Right lobe of liver (tissue), 6 donors: ENCODE measurements around the gene RB1. TPM values are rescaled to one million over a fixed set of nuclear protein-coding genes. Genes with fewer than 3 reads are reported as not detected.

Experiments
- ATAC-seq, 4 donors: fragments of 200-7000 bp; cut with Tn5 transposase; one replicate each; pipeline ENCODE4 v1.9.1; 2020; ENCODE audit warnings: mild to moderate bottlenecking in 4 of 4, moderate library complexity in 4 of 4
- DNase-seq, 3 donors: peaks; one replicate each; pipeline ENCODE4 v3.0.0-alpha.2; 2020
- H3K27ac ChIP-seq, 3 donors: fragments of 200-600 bp; one replicate each; pipeline ENCODE4 v1.8.0; 2022
- H3K27me3 ChIP-seq, 2 donors: fragments of 200-600 bp; one replicate each; pipeline ENCODE4 v1.8.0; 2022
- H3K36me3 ChIP-seq, 4 donors: fragments of 200-600 bp; sonication (generic) in 1 of 4; one replicate each; pipeline versions ENCODE4 v1.5.1 to v1.8.0; 2017 to 2022; ENCODE audit warnings: control low read depth in 1 of 4
- H3K4me1 ChIP-seq, 4 donors: fragments of 200-600 bp; sonication (generic) in 1 of 4; one replicate each; pipeline versions ENCODE4 v1.5.1 to v1.8.0; 2017 to 2022; ENCODE audit warnings: control low read depth in 1 of 4
- H3K4me3 ChIP-seq, 3 donors: fragments of 200-600 bp; one replicate each; pipeline ENCODE4 v1.8.0; 2022
- H3K9me3 ChIP-seq, 4 donors: fragments of 200-600 bp; sonication (generic) in 1 of 4; one replicate each; pipeline versions ENCODE4 v1.5.1 to v1.8.0; 2017 to 2022; ENCODE audit warnings: control low read depth in 1 of 4
- CTCF ChIP-seq, 4 donors: fragments of 200-600 bp in 3 of 4; fragments of 450-650 bp in 1 of 4; IDR thresholded peaks; one replicate each; pipeline versions ENCODE4 v1.5.1 to v1.8.0; 2016 to 2022; ENCODE audit warnings: antibody characterized with exemption in 4 of 4, mild to moderate bottlenecking in 2 of 4
- POLR2A ChIP-seq: fragments of 450-650 bp; IDR thresholded peaks from one replicate; pipeline ENCODE4 v1.6.1; 2017; ENCODE audit warnings: antibody characterized with exemption, mild to moderate bottlenecking
- WGBS: methylation state at CpG from one replicate; pipeline ENCODE4 v1.1.6; 2018; ENCODE audit warnings: low coverage, low lambda C conversion rate; ENCODE audit not compliant: insufficient coverage; ENCODE audit errors: missing lambda C conversion rate; 5-methylcytosine and 5-hydroxymethylcytosine counted together
- intact Hi-C, 2 donors: fragments of 100-400 bp; cut with DNase I; formaldehyde crosslinking; loops; one replicate each; pipeline versions ENCODE4 v1.11.2 to v1.14.1; 2022
- total RNA-seq, 6 experiments: library from RNA; depleted of rRNA in 2 of 6; stranded (reverse); fragments of >200 nt in 2 of 6; fragmentation: NEBNext Ultra II Directional in 3 of 6; extraction: Animal tissue kit (Norgen Biotek cat#: 25700) in 3 of 6; gene quantifications; one replicate each; pipeline versions ENCODE4 v1.1.0 to v1.2.4, GENCODE V29; 2016 to 2023
- donor health status: DM: no; HTN: yes; CAD: no.
- donor health status: DM: no; HTN: no; CAD: no.
- donor health status: DM: no; HTN: no; CAD: no.
- donor health status: DM: no; HTN: yes; CAD: no.
- donor health status: DM: no; HTN: yes; CAD: no.

Gene RB1
- total RNA-seq, 6 experiments from 2014 or later, result 6.2 to 19.4 (median 12.3) TPM

DNA sequence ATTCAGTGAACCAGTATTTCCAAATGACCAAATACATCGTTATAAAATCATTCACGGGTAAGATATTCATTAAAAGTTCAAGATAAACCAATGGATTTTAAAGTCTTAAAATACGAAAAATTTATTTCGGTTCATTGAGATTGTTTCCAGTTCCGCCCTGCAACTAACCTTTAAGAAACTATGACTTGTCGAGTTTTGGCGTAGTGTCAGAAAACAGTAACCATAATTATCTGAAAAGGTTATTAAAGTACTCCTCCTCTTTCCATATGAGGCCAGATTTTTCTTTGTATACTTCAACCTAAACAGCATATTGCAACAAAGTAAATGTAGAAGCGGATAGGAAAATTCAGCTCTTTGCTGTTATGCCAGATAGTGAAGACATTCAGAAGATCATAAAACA lies 83.3 kb downstream of the RB1 start:
- Histone ChIP-seq H3K27me3 (no peaks in the 10 kb centered on the region), H3K4me3 (no peak overlapping the region), H3K36me3 (no peaks in the 10 kb centered on the region), H3K9me3 (no peaks in the 10 kb centered on the region), H3K4me1 (no peaks in the 10 kb centered on the region), H3K27ac (no peak overlapping the region)
- TF ChIP-seq POLR2A, result no peak
- no peak for TF ChIP-seq CTCF (IDR thresholded peaks at IDR 0.05)
- DNase-seq (no peak), ATAC-seq (no peak)
- intact Hi-C loops, result no loop called here
- WGBS, result 91% methylated on average over 8 of the region's 8 CpGs

- Histone ChIP-seq H3K4me3 (no peak overlapping the region), H3K4me1 (no peaks in the 10 kb centered on the region), H3K27me3 (no peaks in the 10 kb centered on the region), H3K27ac (no peak overlapping the region), H3K36me3 (no peaks in the 10 kb centered on the region), H3K9me3 (no peaks in the 10 kb centered on the region)
- intact Hi-C loops, result no loop called here
- DNase-seq, result no peak
- TF ChIP-seq POLR2A (no peak), CTCF (IDR thresholded peaks at IDR 0.05) (no peak)
- 93% methylated on average over 3 of the region's 3 CpGs for WGBS
- ATAC-seq, result no peak
These were observed 87.7 kb downstream of the RB1 start for GRCh38 chr13:48391257-48391656.

DNA sequence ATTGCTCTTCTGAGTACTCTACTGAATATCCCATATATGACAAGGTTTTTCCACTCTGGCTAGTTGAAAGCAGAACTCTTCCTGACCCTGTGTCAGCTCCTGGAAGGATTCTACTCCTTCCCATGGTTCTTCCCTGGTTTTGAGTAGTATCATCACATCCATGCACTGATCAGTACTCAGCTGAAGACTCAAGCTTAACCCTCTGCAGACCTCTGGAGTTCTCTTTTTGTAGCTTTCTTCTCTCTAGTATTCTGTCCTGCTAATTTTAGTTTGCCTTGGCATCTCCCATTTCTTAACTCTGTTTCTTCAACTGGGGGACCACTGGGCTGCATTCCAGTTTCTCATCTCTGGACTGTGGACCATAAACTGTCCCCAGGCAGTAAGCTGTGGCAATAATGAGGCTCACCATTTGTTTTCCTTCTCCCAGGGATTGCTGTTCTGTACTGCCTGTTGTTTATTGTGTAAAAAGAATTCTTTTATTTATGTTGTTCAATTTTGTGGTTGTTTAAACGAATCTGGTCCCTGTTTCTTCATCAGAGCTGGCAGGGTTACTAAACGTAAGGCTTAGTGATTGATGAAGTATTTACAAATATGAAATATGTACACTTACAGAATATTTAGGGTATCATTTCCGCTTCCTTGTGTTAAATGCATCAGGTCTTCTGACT lies 89.6 kb downstream of the RB1 start:
- Histone ChIP-seq H3K4me1 (no peaks in the 10 kb centered on the region), H3K9me3 (no peaks in the 10 kb centered on the region), H3K4me3 (no peak overlapping the region), H3K36me3 (no peaks in the 10 kb centered on the region), H3K27ac (no peak overlapping the region), H3K27me3 (no peaks in the 10 kb centered on the region)
- ATAC-seq, result no peak
- intact Hi-C loops, result no loop called here
- no peak for DNase-seq
- no peak for TF ChIP-seq CTCF (IDR thresholded peaks at IDR 0.05)
- no peak for TF ChIP-seq POLR2A
- 83% methylated on average over 3 of the region's 3 CpGs for WGBS

- H3K36me3 ChIP-seq, result no peaks in the 10 kb centered on the region
- DNase-seq (no peak), ATAC-seq (no peak)
- no peak for TF ChIP-seq POLR2A
- TF ChIP-seq CTCF (IDR thresholded peaks at IDR 0.05), result no peak
- no peaks in the 10 kb centered on the region for H3K27me3 ChIP-seq
- no peaks in the 10 kb centered on the region for H3K4me1 ChIP-seq
- H3K9me3 ChIP-seq, result no peaks in the 10 kb centered on the region
- H3K27ac ChIP-seq, result no peak overlapping the region
- WGBS, result 100% methylated on average over 2 of the region's 2 CpGs
- H3K4me3 ChIP-seq, result no peak overlapping the region
- intact Hi-C loops, result no loop called here
These were observed 90.1 kb downstream of the RB1 start for GRCh38 chr13:48393698-48394085.

DNA sequence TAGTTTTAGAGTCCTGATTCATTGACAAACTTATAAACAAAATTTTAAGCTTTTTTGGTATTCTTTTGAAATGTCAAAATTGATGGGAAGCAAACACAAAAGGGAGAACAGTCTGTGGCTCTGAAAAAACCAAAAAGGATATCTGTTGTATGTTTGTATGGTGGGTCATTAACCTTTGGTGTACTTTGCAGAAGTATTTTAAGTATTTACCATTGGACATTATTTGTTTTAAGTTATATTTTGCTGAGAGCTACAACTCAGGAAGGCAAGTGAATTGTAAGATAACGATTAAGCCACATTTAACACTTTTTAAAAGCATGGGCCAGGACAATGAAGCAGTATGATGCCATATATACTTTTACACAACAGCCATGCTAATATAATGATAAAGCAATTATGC lies 94.2 kb downstream of the RB1 start:
- intact Hi-C loops, result no loop called here
- Histone ChIP-seq H3K36me3 (no peaks in the 10 kb centered on the region), H3K4me1 (no peaks in the 10 kb centered on the region), H3K27me3 (no peaks in the 10 kb centered on the region), H3K9me3 (no peaks in the 10 kb centered on the region), H3K4me3 (no peak overlapping the region), H3K27ac (no peak overlapping the region)
- ATAC-seq (peak in 1 of 4 donors; percentile 15), DNase-seq (no peak)
- TF ChIP-seq CTCF (IDR thresholded peaks at IDR 0.05), result no peak
- TF ChIP-seq POLR2A, result no peak
- WGBS, result 25% methylated on average over 1 of the region's 1 CpG
